Measurements from ENCODE around the gene POLL.
A peak's percentile ranks its signal among the peaks of the same experiment; 100 is the strongest.

The POLL gene

GRCh38 chr10:101573885-101574753 lies 13.9 kb downstream of the POLL start:
- no peak for DNase-seq

- DNase-seq, result no peak
These were observed 15.3 kb downstream of the POLL start for GRCh38 chr10:101572785-101573184.

- no peak for DNase-seq
These were observed 15.9 kb downstream of the POLL start for GRCh38 chr10:101572126-101572525.

GRCh38 chr10:101571271-101571925 lies 16.7 kb downstream of the POLL start:
- DNase-seq, result no peak

- DNase-seq, result no peak
These were observed 17.4 kb downstream of the POLL start for GRCh38 chr10:101570428-101571270.

- DNase-seq, result peak; percentile 61 to 79 (median 66)
These were observed 18.2 kb downstream of the POLL start for GRCh38 chr10:101569622-101570427.

- no peak for DNase-seq
These were observed 18.8 kb downstream of the POLL start for GRCh38 chr10:101569323-101569621.

GRCh38 chr10:101568054-101568745 lies 19.9 kb downstream of the POLL start:
- DNase-seq, result no peak

GRCh38 chr10:101567165-101568006 lies 20.7 kb downstream of the POLL start:
- DNase-seq, result no peak

- DNase-seq, result no peak
These were observed 21.5 kb downstream of the POLL start for GRCh38 chr10:101566333-101567164.

GRCh38 chr10:101565936-101566332 lies 22.1 kb downstream of the POLL start:
- no peak for DNase-seq

- DNase-seq, result no peak
These were observed 22.6 kb downstream of the POLL start for GRCh38 chr10:101565370-101565900.

- no peak for DNase-seq
These were observed 23.5 kb downstream of the POLL start for GRCh38 chr10:101564490-101564991.

- DNase-seq, result no peak
These were observed 24.5 kb downstream of the POLL start for GRCh38 chr10:101563497-101564040.

- DNase-seq, result no peak
These were observed 25.1 kb downstream of the POLL start for GRCh38 chr10:101563007-101563406.

GRCh38 chr10:101562231-101562630 lies 25.8 kb downstream of the POLL start:
- no peak for DNase-seq

- DNase-seq, result no peak
These were observed 26.8 kb downstream of the POLL start for GRCh38 chr10:101561068-101561915.

Measured in activated naive CD4-positive, alpha-beta T cell (primary cell).